CD4-positive, alpha-beta memory T cell (primary cell): ENCODE results near the gene ATN1. TPM values are rescaled to one million over a fixed set of nuclear protein-coding genes. Genes with fewer than 3 reads are reported as not detected.

Source experiments
- CTCF ChIA-PET: fragments of 350-600 bp; sonication (Branson Sonifier 250); formaldehyde crosslinking; loops from one replicate; lab custom pipeline; 2021; ENCODE audit warnings: inconsistent platforms; ENCODE audit not compliant: partially characterized antibody; lab: Charles Lee
- POLR2A ChIA-PET: fragments of 350-600 bp; sonication (Branson Sonifier 250); formaldehyde crosslinking; loops from one replicate; lab custom pipeline; 2021; ENCODE audit not compliant: partially characterized antibody; lab: Charles Lee
- DNase-seq, 5 donors: peaks; one replicate each; pipeline versions ENCODE4 v3.0.0 to v3.0.0-alpha.2; 2020 to 2022; ENCODE audit warnings: mixed read lengths in 1 of 5
- H3K27ac ChIP-seq: one replicate; pipeline ENCODE4 v1.7.0; 2013; ENCODE audit warnings: low read depth, low read length
- H3K27me3 ChIP-seq: 2 replicates; pipeline ENCODE4 v1.7.0; 2013; ENCODE audit warnings: mild to moderate bottlenecking, low read length, moderate library complexity; ENCODE audit not compliant: insufficient read depth
- H3K36me3 ChIP-seq: 2 replicates; pipeline ENCODE4 v1.7.0; 2013; ENCODE audit warnings: mild to moderate bottlenecking, low read length, moderate library complexity; ENCODE audit not compliant: insufficient read depth
- H3K4me1 ChIP-seq: 2 replicates; pipeline ENCODE4 v1.7.0; 2013; ENCODE audit warnings: mild to moderate bottlenecking, low read length, moderate library complexity; ENCODE audit not compliant: insufficient read depth
- H3K4me3 ChIP-seq, 2 donors: one replicate each; pipeline ENCODE4 v1.7.0; 2013; ENCODE audit warnings: low read length in 2 of 2, mild to moderate bottlenecking in 1 of 2
- H3K9me3 ChIP-seq, 2 donors: one replicate each; pipeline ENCODE4 v1.7.0; 2013; ENCODE audit warnings: low read length in 2 of 2, control low read depth in 1 of 2; ENCODE audit not compliant: control insufficient read depth in 1 of 2
- H3K27ac Mint-ChIP-seq, 7 donors: one replicate each; pipeline ENCODE4 v1.8.0; 2020 to 2021; ENCODE audit warnings: mixed read lengths in 7 of 7, mild to moderate bottlenecking in 6 of 7, inconsistent platforms in 3 of 7, moderate library complexity in 3 of 7
- H3K27me3 Mint-ChIP-seq, 2 donors: one replicate each; pipeline ENCODE4 v1.8.0; 2020 to 2021; ENCODE audit warnings: mixed read lengths in 2 of 2
- H3K36me3 Mint-ChIP-seq, 2 donors: one replicate each; pipeline ENCODE4 v1.8.0; 2020 to 2021; ENCODE audit warnings: mixed read lengths in 2 of 2, inconsistent platforms in 1 of 2, mild to moderate bottlenecking in 1 of 2
- H3K4me1 Mint-ChIP-seq, 4 donors: one replicate each; pipeline ENCODE4 v1.8.0; 2020 to 2021; ENCODE audit warnings: mixed read lengths in 4 of 4, mild to moderate bottlenecking in 1 of 4
- H3K4me3 Mint-ChIP-seq, 8 donors: one replicate each; pipeline ENCODE4 v1.8.0; 2020 to 2021; ENCODE audit warnings: mixed read lengths in 8 of 8, mild to moderate bottlenecking in 7 of 8, moderate library complexity in 6 of 8, inconsistent platforms in 3 of 8
- H3K9me3 Mint-ChIP-seq, 8 donors: one replicate each; pipeline ENCODE4 v1.8.0; 2020 to 2021; ENCODE audit warnings: mixed read lengths in 8 of 8, mild to moderate bottlenecking in 5 of 8, inconsistent platforms in 3 of 8, moderate library complexity in 1 of 8
- intact Hi-C: fragments of 100-400 bp; cut with micrococcal nuclease; formaldehyde crosslinking; loops from one replicate; pipeline ENCODE4 v1.15.1; 2023
- polyA plus RNA-seq, 2 donors: library from polyadenylated mRNA; unstranded; fragments of 300-500 nt; fragmentation: Illumina TruSeq; gene quantifications; one replicate each; pipeline ENCODE4 v1.2.3, GENCODE V29; 2021
- total RNA-seq, 2 experiments: library from RNA; stranded (reverse); gene quantifications; one replicate each; pipeline ENCODE4 v1.2.3, GENCODE V29; 2021

Gene ATN1
- total and polyA plus RNA-seq, 4 experiments from 2014 or later, result 0.16 to 33.0 (median 16.7) TPM

GRCh38 chr12:6961695-6962284 is 34.0 kb downstream of the ATN1 start:
- Histone ChIP-seq H3K36me3 (peaks cover 36% of the 10 kb centered on the region), H3K27ac (peak overlapping the region; percentile 96), H3K9me3 (no peaks in the 10 kb centered on the region), H3K4me3 (peak overlapping the region; percentile 10 to 19), H3K4me1 (peaks cover 81% of the 10 kb centered on the region), H3K27me3 (no peaks in the 10 kb centered on the region)
- ChIA-PET POLR2A (interaction anchor here (0.8 to 13.5 kb wide), 19 partner anchors 7 to 492 kb away, joined by 3 to 1807 read pairs (median 6); partner anchors contain the start of genes ATN1, C12orf57, C1RL and CDCA3), CTCF (interaction anchor here (1.0 to 13.5 kb wide), 10 partner anchors 17 to 151 kb away, joined by 3 to 774 read pairs (median 7); partner anchors contain the start of genes C12orf57, C1RL, PTPN6 and RNU7-1)
- Mint-ChIP-seq H3K9me3 (no peaks in the 10 kb centered on the region), H3K4me3 (peak overlapping the region; percentile 59 to 98 (median 82)), H3K36me3 (peaks cover 38 to 55% of the 10 kb centered on the region in 2 donors), H3K27ac (peak overlapping the region; percentile 98 to 99 (median 99)), H3K4me1 (peaks cover 46 to 75% (median 60%) of the 10 kb centered on the region in 4 donors), H3K27me3 (no peaks in the 10 kb centered on the region)
- peak in 2 of 5 donors; percentile 42 to 52 for DNase-seq
- intact Hi-C loops, result loop anchor here (1.0 to 2.0 kb wide), 3 partner anchors 8 to 37 kb away; partner anchors contain the start of gene C12orf57

GRCh38 chr12:6962285-6963015 is 34.7 kb downstream of the ATN1 start:
- peaks cover 36 to 52% of the 10 kb centered on the region in 2 donors for H3K36me3 Mint-ChIP-seq
- Histone ChIP-seq H3K36me3 (peaks cover 36% of the 10 kb centered on the region), H3K4me3 (peak overlapping the region in 1 of 2 donors; percentile 10), H3K9me3 (no peaks in the 10 kb centered on the region), H3K27me3 (no peaks in the 10 kb centered on the region), H3K4me1 (peaks cover 74% of the 10 kb centered on the region), H3K27ac (peak overlapping the region; percentile 96)
- H3K4me3 Mint-ChIP-seq, result peak overlapping the region in 7 of 8 donors; percentile 63 to 98 (median 84)
- CTCF ChIA-PET, result interaction anchor here (1.0 to 13.5 kb wide), 7 partner anchors 18 to 151 kb away, joined by 3 to 774 read pairs (median 8); partner anchors contain the start of genes C12orf57, PTPN6 and RNU7-1
- H3K9me3 Mint-ChIP-seq, result no peaks in the 10 kb centered on the region
- H3K27ac Mint-ChIP-seq, result peak overlapping the region; percentile 98 to 99 (median 99)
- peaks cover 41 to 69% (median 55%) of the 10 kb centered on the region in 4 donors for H3K4me1 Mint-ChIP-seq
- intact Hi-C loops, result no loop called here
- H3K27me3 Mint-ChIP-seq, result no peaks in the 10 kb centered on the region
- DNase-seq, result no peak
- POLR2A ChIA-PET, result interaction anchor here (1.0 to 13.5 kb wide), 13 partner anchors 8 to 273 kb away, joined by 3 to 1807 read pairs (median 9); partner anchors contain the start of genes ATN1, C12orf57, C1RL and CDCA3

- no peaks in the 10 kb centered on the region for H3K27me3 ChIP-seq
- peak overlapping the region in 5 of 7 donors; percentile 13 to 99 (median 88) for H3K27ac Mint-ChIP-seq
- H3K4me3 ChIP-seq, result no peak overlapping the region
- H3K27me3 Mint-ChIP-seq, result no peaks in the 10 kb centered on the region
- H3K4me3 Mint-ChIP-seq, result no peak overlapping the region
- peaks cover 36% of the 10 kb centered on the region for H3K36me3 ChIP-seq
- no peaks in the 10 kb centered on the region for H3K9me3 ChIP-seq
- H3K4me1 Mint-ChIP-seq, result peaks cover 34 to 63% (median 48%) of the 10 kb centered on the region in 4 donors
- H3K4me1 ChIP-seq, result peaks cover 68% of the 10 kb centered on the region
- no peak for DNase-seq
- peaks cover 35 to 53% of the 10 kb centered on the region in 2 donors for H3K36me3 Mint-ChIP-seq
- intact Hi-C loops, result no loop called here
- H3K27ac ChIP-seq, result peak overlapping the region; percentile 96
- POLR2A ChIA-PET, result interaction anchor here (1.1 to 13.5 kb wide), 6 partner anchors 17 to 111 kb away, joined by 3 to 1807 read pairs (median 30); partner anchors contain the start of genes ATN1, C12orf57, LPCAT3 and PTPN6
- no peaks in the 10 kb centered on the region for H3K9me3 Mint-ChIP-seq
- CTCF ChIA-PET, result interaction anchor here (1.0 to 13.5 kb wide), 9 partner anchors 9 to 146 kb away, joined by 3 to 774 read pairs (median 5); partner anchors contain the start of genes C12orf57, C1RL, PTPN6 and RNU7-1
Measured at GRCh38 chr12:6963016-6963731, 35.4 kb downstream of the ATN1 start.

GRCh38 chr12:6963791-6964413 is 36.1 kb downstream of the ATN1 start:
- peaks cover 68% of the 10 kb centered on the region for H3K4me1 ChIP-seq
- Mint-ChIP-seq H3K9me3 (no peaks in the 10 kb centered on the region), H3K4me3 (peak overlapping the region in 2 of 8 donors; percentile 10 to 17), H3K36me3 (peaks cover 32 to 51% of the 10 kb centered on the region in 2 donors), H3K27ac (peak overlapping the region in 6 of 7 donors; percentile 37 to 94 (median 71)), H3K27me3 (no peaks in the 10 kb centered on the region), H3K4me1 (peaks cover 32 to 63% (median 46%) of the 10 kb centered on the region in 4 donors)
- intact Hi-C loops, result no loop called here
- no peaks in the 10 kb centered on the region for H3K27me3 ChIP-seq
- peak overlapping the region; percentile 53 for H3K27ac ChIP-seq
- H3K9me3 ChIP-seq, result no peaks in the 10 kb centered on the region
- no peak for DNase-seq
- ChIA-PET CTCF (interaction anchor here (0.7 to 13.5 kb wide), 10 partner anchors 9 to 150 kb away, joined by 3 to 774 read pairs (median 4); partner anchors contain the start of genes C12orf57, C1RL, PTPN6 and RNU7-1), POLR2A (interaction anchor here (0.8 to 13.5 kb wide), 10 partner anchors 18 to 144 kb away, joined by 3 to 1807 read pairs (median 8); partner anchors contain the start of genes ATN1, C12orf57, ENO2 and LPCAT3)
- peaks cover 43% of the 10 kb centered on the region for H3K36me3 ChIP-seq
- no peak overlapping the region for H3K4me3 ChIP-seq

- Histone ChIP-seq H3K9me3 (no peaks in the 10 kb centered on the region), H3K36me3 (peaks cover 47% of the 10 kb centered on the region), H3K27ac (peak overlapping the region; percentile 53), H3K27me3 (no peaks in the 10 kb centered on the region), H3K4me1 (peaks cover 68% of the 10 kb centered on the region), H3K4me3 (no peak overlapping the region)
- Mint-ChIP-seq H3K27ac (peak overlapping the region; percentile 88 to 94 (median 93)), H3K36me3 (peaks cover 32 to 50% of the 10 kb centered on the region in 2 donors), H3K27me3 (no peaks in the 10 kb centered on the region), H3K4me3 (peak overlapping the region in 1 of 8 donors; percentile 39), H3K4me1 (peaks cover 32 to 63% (median 46%) of the 10 kb centered on the region in 4 donors), H3K9me3 (no peaks in the 10 kb centered on the region)
- ChIA-PET POLR2A (interaction anchor here (0.8 to 13.5 kb wide), 11 partner anchors 18 to 143 kb away, joined by 3 to 1807 read pairs (median 8); partner anchors contain the start of genes ATN1, C12orf57, ENO2 and LPCAT3), CTCF (interaction anchor here (0.7 to 13.5 kb wide), 19 partner anchors 10 to 267 kb away, joined by 3 to 774 read pairs (median 4); partner anchors contain the start of genes C12orf57, C1RL, PTPN6 and RNU7-1)
- no peak for DNase-seq
- intact Hi-C loops, result loop anchor here (1.0 kb wide), 3 partner anchors 20 to 95 kb away; partner anchors contain the start of gene C12orf57
Measured at GRCh38 chr12:6964605-6965025, 36.9 kb downstream of the ATN1 start.
